Measurements from ENCODE around the gene LAMA4. TPM values are rescaled to one million over a fixed set of nuclear protein-coding genes. Genes with fewer than 3 reads are reported as not detected.

Gene LAMA4
- total RNA-seq, 1 experiment from 2014 or later = 11.9 TPM

GRCh38 chr6:112160745-112161144 is 93.6 kb downstream of the LAMA4 start:
- POLR2A ChIA-PET = no interaction called here
- CTCF ChIA-PET = no interaction called here
- no peak overlapping the region for H3K4me3 ChIP-seq (ENCODE audit: low read depth in 2 of 2, low read length in 2 of 2)
- BruUV-seq (replicated peaks) = no TSS peak
- H3K4me1 ChIP-seq (ENCODE audit: control insufficient read depth, insufficient read depth, low read length) = no peaks in the 10 kb centered on the region
- in situ Hi-C loops (cut with HindIII; ENCODE audit: low pct_unique_long_range_greater_than_20kb, low sequenced_read_pairs) (no loop called here), intact Hi-C loops (cut with micrococcal nuclease; ENCODE audit: unreplicated experiment) (loop anchor here (5.0 kb wide), 1 partner anchor 73 kb away; the partner anchor contains the start of genes FAM229B and TUBE1)
- DNase-seq (ENCODE audit: low read depth, low spot score) (no peak), ATAC-seq (no peak)
- TF ChIP-seq REST (IDR thresholded peaks at IDR 0.05; ENCODE audit: insufficient read depth in 1 of 2, low read depth in 2 of 2, low read length in 1 of 2) (no peak), TCF7L2 (IDR thresholded peaks at IDR 0.05; ENCODE audit: low read depth, low read length) (no peak), POLR2AphosphoS5 (IDR thresholded peaks at IDR 0.05; ENCODE audit: low read depth, low read length) (no peak), SIN3A (IDR thresholded peaks at IDR 0.05; ENCODE audit: borderline replicate concordance, insufficient read depth, low read depth, low read length) (no peak)
- TF ChIP-seq, protein P1, sequence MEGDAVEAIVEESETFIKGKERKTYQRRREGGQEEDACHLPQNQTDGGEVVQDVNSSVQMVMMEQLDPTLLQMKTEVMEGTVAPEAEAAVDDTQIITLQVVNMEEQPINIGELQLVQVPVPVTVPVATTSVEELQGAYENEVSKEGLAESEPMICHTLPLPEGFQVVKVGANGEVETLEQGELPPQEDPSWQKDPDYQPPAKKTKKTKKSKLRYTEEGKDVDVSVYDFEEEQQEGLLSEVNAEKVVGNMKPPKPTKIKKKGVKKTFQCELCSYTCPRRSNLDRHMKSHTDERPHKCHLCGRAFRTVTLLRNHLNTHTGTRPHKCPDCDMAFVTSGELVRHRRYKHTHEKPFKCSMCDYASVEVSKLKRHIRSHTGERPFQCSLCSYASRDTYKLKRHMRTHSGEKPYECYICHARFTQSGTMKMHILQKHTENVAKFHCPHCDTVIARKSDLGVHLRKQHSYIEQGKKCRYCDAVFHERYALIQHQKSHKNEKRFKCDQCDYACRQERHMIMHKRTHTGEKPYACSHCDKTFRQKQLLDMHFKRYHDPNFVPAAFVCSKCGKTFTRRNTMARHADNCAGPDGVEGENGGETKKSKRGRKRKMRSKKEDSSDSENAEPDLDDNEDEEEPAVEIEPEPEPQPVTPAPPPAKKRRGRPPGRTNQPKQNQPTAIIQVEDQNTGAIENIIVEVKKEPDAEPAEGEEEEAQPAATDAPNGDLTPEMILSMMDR (IDR thresholded peaks at IDR 0.05) = no peak
- no peaks in the 10 kb centered on the region; the same call in 1 of the 2 replicates for H3K27me3 ChIP-seq (ENCODE audit: control insufficient read depth, insufficient read depth, low read length)
- no peaks in the 10 kb centered on the region for H3K36me3 ChIP-seq (ENCODE audit: control insufficient read depth, insufficient read depth, low read length)
- no peak overlapping the region for H3K27ac ChIP-seq (ENCODE audit: low read length)
- H3K9me3 ChIP-seq (ENCODE audit: control insufficient read depth, insufficient read depth, low read depth, low read length) = no peaks in the 10 kb centered on the region

DNA sequence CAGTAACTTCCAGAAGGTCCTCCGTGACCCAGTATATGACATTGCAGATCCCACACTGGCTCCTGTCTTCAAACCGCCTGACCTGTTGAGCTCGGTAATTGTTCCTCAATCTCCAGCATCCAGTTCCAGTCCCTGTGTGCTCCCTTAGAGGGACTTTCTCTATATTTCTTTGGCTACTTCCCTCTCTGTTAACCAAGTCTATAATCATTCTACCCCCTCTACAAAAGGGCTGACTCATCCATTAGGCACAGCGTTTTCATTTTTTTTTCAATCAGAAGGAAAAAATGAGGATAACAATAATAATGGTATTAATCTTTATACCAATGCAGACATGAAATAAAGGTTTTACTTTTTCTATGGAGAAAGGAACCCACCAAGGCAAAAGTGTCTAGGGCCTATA is 97.7 kb downstream of the LAMA4 start:
- no peaks in the 10 kb centered on the region; the same call in 1 of the 2 replicates for H3K27me3 ChIP-seq (ENCODE audit: control insufficient read depth, insufficient read depth, low read length)
- no TSS peak for BruUV-seq (replicated peaks)
- ChIA-PET POLR2A (no interaction called here), CTCF (no interaction called here)
- intact Hi-C loops (cut with micrococcal nuclease; ENCODE audit: unreplicated experiment) (no loop called here), in situ Hi-C loops (cut with HindIII; ENCODE audit: low pct_unique_long_range_greater_than_20kb, low sequenced_read_pairs) (no loop called here)
- no peaks in the 10 kb centered on the region for H3K36me3 ChIP-seq (ENCODE audit: control insufficient read depth, insufficient read depth, low read length)
- H3K4me1 ChIP-seq (ENCODE audit: control insufficient read depth, insufficient read depth, low read length) = no peaks in the 10 kb centered on the region
- TF ChIP-seq SIN3A (IDR thresholded peaks at IDR 0.05; ENCODE audit: borderline replicate concordance, insufficient read depth, low read depth, low read length) = no peak
- TF ChIP-seq REST (IDR thresholded peaks at IDR 0.05; ENCODE audit: insufficient read depth in 1 of 2, low read depth in 2 of 2, low read length in 1 of 2) = no peak
- TF ChIP-seq TCF7L2 (IDR thresholded peaks at IDR 0.05; ENCODE audit: low read depth, low read length) = no peak
- TF ChIP-seq, protein P1 (IDR thresholded peaks at IDR 0.05) = no peak
- no peak for TF ChIP-seq POLR2AphosphoS5 (IDR thresholded peaks at IDR 0.05; ENCODE audit: low read depth, low read length)
- ATAC-seq (no peak), DNase-seq (ENCODE audit: low read depth, low spot score) (no peak)
- H3K27ac ChIP-seq (ENCODE audit: low read length) = no peak overlapping the region
- no peak overlapping the region for H3K4me3 ChIP-seq (ENCODE audit: low read depth in 2 of 2, low read length in 2 of 2)
- H3K9me3 ChIP-seq (ENCODE audit: control insufficient read depth, insufficient read depth, low read depth, low read length) = no peaks in the 10 kb centered on the region

Data from Panc1 (cell line).